ENCODE measurements around the gene PRSS21.

The PRSS21 gene

DNA sequence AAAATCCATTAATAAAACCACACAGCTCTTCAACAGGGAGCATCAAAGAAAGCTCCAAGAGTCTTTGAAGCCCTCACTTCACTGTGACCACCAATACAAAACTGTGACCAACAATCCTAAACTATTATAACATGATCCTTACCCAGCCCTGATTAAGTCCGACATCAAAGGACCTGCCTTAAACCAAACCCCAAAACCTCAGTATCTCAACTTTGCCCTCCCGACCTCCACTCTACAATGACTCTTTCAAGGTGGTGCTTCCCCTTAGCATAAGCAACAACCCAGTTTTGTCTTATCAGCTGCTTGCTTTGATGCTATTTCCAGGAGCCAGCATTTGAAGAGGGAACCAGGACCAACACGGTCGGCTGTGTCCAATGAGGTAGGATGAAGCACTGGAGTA, 49.4 kb downstream of the PRSS21 start:
- Histone ChIP-seq H3K4me1 (ENCODE audit: control insufficient read depth, insufficient read depth, low read length) (no peaks in the 10 kb centered on the region), H3K4me3 (ENCODE audit: low read depth, low read length) (no peak overlapping the region), H3K9me3 (ENCODE audit: control insufficient read depth, insufficient read depth, low read depth, low read length) (no peaks in the 10 kb centered on the region), H3K36me3 (ENCODE audit: control insufficient read depth in 2 of 2, insufficient read depth in 1 of 2, low read length in 2 of 2) (no peaks in the 10 kb centered on the region), H3K27ac (ENCODE audit: extremely low read depth, low read depth, low read length) (no peak overlapping the region)
- ChIA-PET CTCF (interaction anchor here (0.8 to 4.0 kb wide), 2 partner anchors 22 to 27 kb away, joined by 4 to 16 read pairs; no protein-coding TSS in a partner anchor), POLR2A (no interaction called here)
- no peak for TF ChIP-seq KLF7 (tag by site-specific recombination; IDR thresholded peaks at IDR 0.05; ENCODE audit: borderline replicate concordance)
- TF ChIP-seq ZNF626 (tag by site-specific recombination; IDR thresholded peaks at IDR 0.05) = no peak
- TF ChIP-seq SETDB1 (IDR thresholded peaks at IDR 0.05; ENCODE audit: insufficient read length, low read length) = no peak
- no peak for TF ChIP-seq ZNF610 (tag by site-specific recombination; IDR thresholded peaks at IDR 0.05; ENCODE audit: borderline replicate concordance)

DNA sequence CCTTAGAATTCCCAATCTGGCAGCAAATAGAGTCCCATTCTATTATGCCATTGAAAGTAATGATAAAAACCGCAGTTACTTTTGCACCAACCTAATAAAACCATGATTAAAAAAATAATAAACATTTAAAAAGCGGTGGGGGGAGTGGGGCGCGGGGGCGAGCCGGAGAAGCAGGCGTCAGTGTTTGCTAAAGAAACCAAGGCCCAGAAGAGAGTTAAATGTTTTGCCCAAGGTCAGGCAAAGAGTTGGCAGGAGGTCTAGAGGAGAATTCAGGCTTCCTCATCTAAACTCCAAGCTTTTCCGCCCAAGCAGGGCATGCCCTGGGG, 50.6 kb downstream of the PRSS21 start:
- Histone ChIP-seq H3K27ac (ENCODE audit: extremely low read depth, low read depth, low read length) (peak overlapping the region; percentile 67), H3K9me3 (ENCODE audit: control insufficient read depth, insufficient read depth, low read depth, low read length) (no peaks in the 10 kb centered on the region), H3K4me1 (ENCODE audit: control insufficient read depth, insufficient read depth, low read length) (no peaks in the 10 kb centered on the region), H3K4me3 (ENCODE audit: low read depth, low read length) (peak overlapping the region; percentile 68), H3K36me3 (ENCODE audit: control insufficient read depth in 2 of 2, insufficient read depth in 1 of 2, low read length in 2 of 2) (no peaks in the 10 kb centered on the region)
- TF ChIP-seq, protein P1, sequence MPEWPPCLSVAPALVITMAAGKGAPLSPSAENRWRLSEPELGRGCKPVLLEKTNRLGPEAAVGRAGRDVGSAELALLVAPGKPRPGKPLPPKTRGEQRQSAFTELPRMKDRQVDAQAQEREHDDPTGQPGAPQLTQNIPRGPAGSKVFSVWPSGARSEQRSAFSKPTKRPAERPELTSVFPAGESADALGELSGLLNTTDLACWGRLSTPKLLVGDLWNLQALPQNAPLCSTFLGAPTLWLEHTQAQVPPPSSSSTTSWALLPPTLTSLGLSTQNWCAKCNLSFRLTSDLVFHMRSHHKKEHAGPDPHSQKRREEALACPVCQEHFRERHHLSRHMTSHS (tag by site-specific recombination; IDR thresholded peaks at IDR 0.05) = no peak
- TF ChIP-seq SETDB1 (IDR thresholded peaks at IDR 0.05; ENCODE audit: insufficient read length, low read length) (no peak), ZXDB (tag by site-specific recombination; IDR thresholded peaks at IDR 0.05) (no peak), KLF8 (tag by site-specific recombination; IDR thresholded peaks at IDR 0.05) (no peak), ZNF433 (tag by site-specific recombination; IDR thresholded peaks at IDR 0.05; ENCODE audit: low read depth) (no peak), ZNF324 (tag by site-specific recombination; IDR thresholded peaks at IDR 0.05) (no peak), ZSCAN16 (tag by site-specific recombination; IDR thresholded peaks at IDR 0.05) (no peak), ZNF529 (tag by site-specific recombination; IDR thresholded peaks at IDR 0.05; ENCODE audit: insufficient replicate concordance) (no peak), HOXC10 (CRISPR knock-in tag; IDR thresholded peaks at IDR 0.05) (no peak), TCF7L2 (IDR thresholded peaks at IDR 0.05; ENCODE audit: borderline replicate concordance, low read depth, low read length) (no peak)
- TF ChIP-seq, protein P2, sequence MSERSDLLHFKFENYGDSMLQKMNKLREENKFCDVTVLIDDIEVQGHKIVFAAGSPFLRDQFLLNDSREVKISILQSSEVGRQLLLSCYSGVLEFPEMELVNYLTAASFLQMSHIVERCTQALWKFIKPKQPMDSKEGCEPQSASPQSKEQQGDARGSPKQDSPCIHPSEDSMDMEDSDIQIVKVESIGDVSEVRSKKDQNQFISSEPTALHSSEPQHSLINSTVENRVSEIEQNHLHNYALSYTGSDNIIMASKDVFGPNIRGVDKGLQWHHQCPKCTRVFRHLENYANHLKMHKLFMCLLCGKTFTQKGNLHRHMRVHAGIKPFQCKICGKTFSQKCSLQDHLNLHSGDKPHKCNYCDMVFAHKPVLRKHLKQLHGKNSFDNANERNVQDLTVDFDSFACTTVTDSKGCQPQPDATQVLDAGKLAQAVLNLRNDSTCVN (tag by site-specific recombination; optimal IDR thresholded peaks at IDR 0.05) = no peak
- TF ChIP-seq, protein P3, sequence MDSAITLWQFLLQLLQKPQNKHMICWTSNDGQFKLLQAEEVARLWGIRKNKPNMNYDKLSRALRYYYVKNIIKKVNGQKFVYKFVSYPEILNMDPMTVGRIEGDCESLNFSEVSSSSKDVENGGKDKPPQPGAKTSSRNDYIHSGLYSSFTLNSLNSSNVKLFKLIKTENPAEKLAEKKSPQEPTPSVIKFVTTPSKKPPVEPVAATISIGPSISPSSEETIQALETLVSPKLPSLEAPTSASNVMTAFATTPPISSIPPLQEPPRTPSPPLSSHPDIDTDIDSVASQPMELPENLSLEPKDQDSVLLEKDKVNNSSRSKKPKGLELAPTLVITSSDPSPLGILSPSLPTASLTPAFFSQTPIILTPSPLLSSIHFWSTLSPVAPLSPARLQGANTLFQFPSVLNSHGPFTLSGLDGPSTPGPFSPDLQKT (IDR thresholded peaks at IDR 0.05; ENCODE audit: borderline replicate concordance, low read depth, low read length) = no peak
- POLR2A ChIA-PET = interaction anchor here (0.7 to 2.0 kb wide), 12 partner anchors 13 to 194 kb away, joined by 3 to 18 read pairs (median 6); partner anchors contain the start of genes ELOB, FLYWCH1, FLYWCH2 and KCTD5
- CTCF ChIA-PET = interaction anchor here (0.7 to 1.9 kb wide), 32 partner anchors 14 to 218 kb away, joined by 3 to 25 read pairs (median 5); partner anchors contain the start of genes ELOB, FLYWCH2, KCTD5 and PRSS27

DNA sequence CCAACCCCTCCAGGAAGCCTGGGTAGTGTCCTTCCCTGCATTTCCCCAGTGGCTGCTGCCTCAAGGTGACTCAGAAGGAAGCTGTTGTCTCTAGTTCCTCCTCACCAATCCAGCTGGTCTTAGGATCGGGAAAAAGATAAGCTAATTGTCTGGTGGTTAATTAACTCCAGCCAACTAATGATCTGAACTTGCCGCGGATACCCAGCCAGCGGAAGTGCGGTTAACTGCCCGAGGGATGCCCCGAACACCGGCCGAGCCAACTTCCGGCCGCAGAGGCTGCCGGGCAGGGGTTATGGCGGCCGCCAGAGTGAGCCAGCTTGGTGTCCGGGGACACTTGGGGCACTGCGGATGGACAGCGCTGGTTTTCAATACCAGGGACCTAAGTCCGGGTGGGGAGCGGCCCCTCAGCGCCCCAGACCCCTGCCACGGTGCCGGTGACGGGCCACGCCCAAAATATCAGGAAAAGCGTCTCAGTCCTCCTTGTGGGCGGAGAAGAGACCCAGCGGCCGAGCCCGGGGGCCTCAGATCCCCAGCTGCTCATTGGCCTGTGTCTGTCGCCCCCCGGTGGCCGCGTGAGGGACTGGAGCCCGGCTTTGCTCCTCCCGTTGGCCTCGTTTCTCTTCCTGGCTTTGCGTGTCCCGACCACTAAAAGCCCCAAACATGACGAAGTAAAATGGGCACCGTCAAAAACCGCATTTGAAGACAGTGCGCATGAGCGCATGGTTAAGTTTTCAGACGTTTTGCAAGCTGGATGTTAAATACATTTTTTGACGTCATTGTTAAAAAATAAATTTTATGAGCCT, 51.2 kb downstream of the PRSS21 start:
- H3K36me3 ChIP-seq (ENCODE audit: control insufficient read depth in 2 of 2, insufficient read depth in 1 of 2, low read length in 2 of 2) = no peaks in the 10 kb centered on the region
- ChIA-PET CTCF (interaction anchor here (0.6 to 1.9 kb wide), 41 partner anchors 14 to 249 kb away, joined by 3 to 25 read pairs (median 5); partner anchors contain the start of genes ELOB, FLYWCH1, FLYWCH2 and KCTD5), POLR2A (interaction anchor here (0.7 to 2.0 kb wide), 14 partner anchors 13 to 195 kb away, joined by 3 to 18 read pairs (median 4); partner anchors contain the start of genes ELOB, FLYWCH1, FLYWCH2 and KCTD5)
- no peaks in the 10 kb centered on the region for H3K9me3 ChIP-seq (ENCODE audit: control insufficient read depth, insufficient read depth, low read depth, low read length)
- H3K4me1 ChIP-seq (ENCODE audit: control insufficient read depth, insufficient read depth, low read length) = no peaks in the 10 kb centered on the region
- peak overlapping the region; percentile 68 for H3K4me3 ChIP-seq (ENCODE audit: low read depth, low read length)
- H3K27ac ChIP-seq (ENCODE audit: extremely low read depth, low read depth, low read length) = peak overlapping the region; percentile 67
- TF ChIP-seq, protein P4, sequence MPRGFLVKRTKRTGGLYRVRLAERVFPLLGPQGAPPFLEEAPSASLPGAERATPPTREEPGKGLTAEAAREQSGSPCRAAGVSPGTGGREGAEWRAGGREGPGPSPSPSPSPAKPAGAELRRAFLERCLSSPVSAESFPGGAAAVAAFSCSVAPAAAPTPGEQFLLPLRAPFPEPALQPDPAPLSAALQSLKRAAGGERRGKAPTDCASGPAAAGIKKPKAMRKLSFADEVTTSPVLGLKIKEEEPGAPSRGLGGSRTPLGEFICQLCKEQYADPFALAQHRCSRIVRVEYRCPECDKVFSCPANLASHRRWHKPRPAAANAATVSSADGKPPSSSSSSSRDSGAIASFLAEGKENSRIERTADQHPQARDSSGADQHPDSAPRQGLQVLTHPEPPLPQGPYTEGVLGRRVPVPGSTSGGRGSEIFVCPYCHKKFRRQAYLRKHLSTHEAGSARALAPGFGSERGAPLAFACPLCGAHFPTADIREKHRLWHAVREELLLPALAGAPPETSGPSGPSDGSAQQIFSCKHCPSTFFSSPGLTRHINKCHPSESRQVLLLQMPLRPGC (tag by site-specific recombination; IDR thresholded peaks at IDR 0.05) = 0 out of 2 replicates have a peak, but pooled peaks have one; percentile 17
- TF ChIP-seq ZFP41 (tag by site-specific recombination; IDR thresholded peaks at IDR 0.05; ENCODE audit: borderline replicate concordance) (no peak), KLF7 (tag by site-specific recombination; IDR thresholded peaks at IDR 0.05; ENCODE audit: borderline replicate concordance) (peak; percentile 83), ZNF10 (tag by site-specific recombination; IDR thresholded peaks at IDR 0.05) (no peak), ZNF48 (tag by site-specific recombination; IDR thresholded peaks at IDR 0.05) (no peak), ZSCAN30 (tag by site-specific recombination; IDR thresholded peaks at IDR 0.05) (peak; percentile 90)
- TF ChIP-seq, protein P5, sequence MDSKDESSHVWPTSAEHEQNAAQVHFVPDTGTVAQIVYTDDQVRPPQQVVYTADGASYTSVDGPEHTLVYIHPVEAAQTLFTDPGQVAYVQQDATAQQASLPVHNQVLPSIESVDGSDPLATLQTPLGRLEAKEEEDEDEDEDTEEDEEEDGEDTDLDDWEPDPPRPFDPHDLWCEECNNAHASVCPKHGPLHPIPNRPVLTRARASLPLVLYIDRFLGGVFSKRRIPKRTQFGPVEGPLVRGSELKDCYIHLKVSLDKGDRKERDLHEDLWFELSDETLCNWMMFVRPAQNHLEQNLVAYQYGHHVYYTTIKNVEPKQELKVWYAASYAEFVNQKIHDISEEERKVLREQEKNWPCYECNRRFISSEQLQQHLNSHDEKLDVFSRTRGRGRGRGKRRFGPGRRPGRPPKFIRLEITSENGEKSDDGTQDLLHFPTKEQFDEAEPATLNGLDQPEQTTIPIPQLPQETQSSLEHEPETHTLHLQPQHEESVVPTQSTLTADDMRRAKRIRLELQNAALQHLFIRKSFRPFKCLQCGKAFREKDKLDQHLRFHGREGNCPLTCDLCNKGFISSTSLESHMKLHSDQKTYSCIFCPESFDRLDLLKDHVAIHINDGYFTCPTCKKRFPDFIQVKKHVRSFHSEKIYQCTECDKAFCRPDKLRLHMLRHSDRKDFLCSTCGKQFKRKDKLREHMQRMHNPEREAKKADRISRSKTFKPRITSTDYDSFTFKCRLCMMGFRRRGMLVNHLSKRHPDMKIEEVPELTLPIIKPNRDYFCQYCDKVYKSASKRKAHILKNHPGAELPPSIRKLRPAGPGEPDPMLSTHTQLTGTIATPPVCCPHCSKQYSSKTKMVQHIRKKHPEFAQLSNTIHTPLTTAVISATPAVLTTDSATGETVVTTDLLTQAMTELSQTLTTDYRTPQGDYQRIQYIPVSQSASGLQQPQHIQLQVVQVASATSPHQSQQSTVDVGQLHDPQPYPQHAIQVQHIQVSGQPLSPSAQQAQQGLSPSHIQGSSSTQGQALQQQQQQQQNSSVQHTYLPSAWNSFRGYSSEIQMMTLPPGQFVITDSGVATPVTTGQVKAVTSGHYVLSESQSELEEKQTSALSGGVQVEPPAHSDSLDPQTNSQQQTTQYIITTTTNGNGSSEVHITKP (tag by site-specific recombination; IDR thresholded peaks at IDR 0.05) = 0 out of 2 replicates have a peak, but pooled peaks have one; percentile 28
